ENCODE results near the gene FKBP15. TPM values are rescaled to one million over a fixed set of nuclear protein-coding genes. Genes with fewer than 3 reads are reported as not detected.

The FKBP15 gene
- total and polyA plus RNA-seq, 2 of the 8 experiments (the other 6 are each of a cell fraction or from before 2014, with no cell fraction given) = 9.9 to 13.8 TPM

DNA sequence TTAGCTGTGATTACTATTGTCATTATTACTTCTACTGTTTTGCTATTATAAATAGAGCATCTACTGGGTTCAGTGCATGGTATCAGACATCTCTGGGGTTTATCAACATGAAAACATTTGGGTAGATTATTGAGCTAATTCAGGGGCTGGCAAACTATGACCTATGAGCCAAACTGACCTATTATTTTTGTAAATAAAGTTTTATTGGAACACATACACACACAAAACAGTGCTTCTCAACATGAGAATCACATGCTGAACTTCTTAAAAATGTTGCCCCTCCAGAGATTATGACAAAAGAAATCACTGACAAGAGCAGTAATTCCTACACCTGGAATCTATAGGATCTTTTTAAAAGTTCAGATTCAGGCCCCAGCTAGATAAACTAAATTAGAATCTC, 39.9 kb downstream of the FKBP15 start:
- Histone ChIP-seq H3K36me3 (ENCODE audit: control insufficient read depth in 2 of 4, insufficient read depth in 4 of 4, low read length in 3 of 4) (peaks cover 2 to 49% (median 33%) of the 10 kb centered on the region in 4 experiments; a peak in 6 of 8 replicates), H4K91ac (replicated peaks; ENCODE audit: insufficient read length, low read length) (no peak overlapping the region), H3K23me2 (ENCODE audit: low read depth, low read length) (no peaks in the 10 kb centered on the region), H4K20me1 (replicated peaks in 1 of 2; ENCODE audit: control insufficient read depth in 1 of 2, insufficient read depth in 2 of 2, low read length in 2 of 2) (no peaks in the 10 kb centered on the region), H4K8ac (ENCODE audit: extremely low read depth, insufficient read depth, low read length) (no peak overlapping the region), H3K14ac (ENCODE audit: insufficient read length) (no peak overlapping the region), H3K79me1 (ENCODE audit: low read depth, low read length) (no peaks in the 10 kb centered on the region), H2BK5ac (ENCODE audit: low read depth, low read length) (no peak overlapping the region), H2BK12ac (ENCODE audit: low read depth, low read length) (no peak overlapping the region), H3K4me2 (ENCODE audit: insufficient read depth in 1 of 2, low read depth in 2 of 2, low read length in 2 of 2) (no peak overlapping the region), H4K5ac (ENCODE audit: insufficient read length, low read depth, low read length) (no peak overlapping the region), H3K27ac (ENCODE audit: low read depth, low read length) (no peak overlapping the region), H3K9me3 (ENCODE audit: insufficient read depth in 2 of 2, low read depth in 1 of 2, low read length in 1 of 2) (no peaks in the 10 kb centered on the region), H2BK15ac (ENCODE audit: low read length) (no peak overlapping the region), H3K4me1 (replicated peaks in 1 of 4; ENCODE audit: control insufficient read depth in 3 of 4, insufficient read depth in 4 of 4, low read length in 3 of 4) (no peaks in the 10 kb centered on the region), H2BK120ac (replicated peaks; ENCODE audit: low read depth, low read length) (no peak overlapping the region), H2BK20ac (ENCODE audit: low read length) (no peak overlapping the region), H2AK5ac (ENCODE audit: low read depth, low read length) (no peak overlapping the region), H2AFZ (ENCODE audit: low read length) (no peak overlapping the region), H3K79me2 (ENCODE audit: control insufficient read depth in 1 of 2, insufficient read depth in 2 of 2, low read length in 2 of 2) (no peaks in the 10 kb centered on the region), H3K23ac (ENCODE audit: insufficient read length) (no peak overlapping the region), H3K4me3 (ENCODE audit: extremely low read depth in 1 of 4, insufficient read depth in 2 of 4, low read depth in 3 of 4, low read length in 4 of 4) (no peak overlapping the region), H3K27me3 (replicated peaks in 1 of 4; ENCODE audit: control insufficient read depth in 3 of 4, extremely low read depth in 1 of 4, insufficient read depth in 3 of 4, low read length in 3 of 4) (no peaks in the 10 kb centered on the region), H3K4ac (replicated peaks; ENCODE audit: insufficient read length, low read depth, low read length) (no peak overlapping the region), H3K9ac (replicated peaks in 1 of 4; ENCODE audit: extremely low read depth in 1 of 4, low read depth in 3 of 4, low read length in 3 of 4) (no peak overlapping the region), H3K56ac (replicated peaks; ENCODE audit: insufficient read length, low read depth, low read length) (no peak overlapping the region), H3K18ac (ENCODE audit: extremely low read depth, low read length) (no peak overlapping the region)
- FAIRE-seq (no peak), DNase-seq (ENCODE audit: low read depth in 1 of 2, low spot score in 2 of 2) (no peak)
- ChIA-PET POLR2A (ENCODE audit: partially characterized antibody) (no interaction called here), CTCF (ENCODE audit: partially characterized antibody) (interaction anchor here (0.6 to 1.2 kb wide), 2 partner anchors 19 to 72 kb away, joined by 3 to 5 read pairs; no protein-coding TSS in a partner anchor)
- TF ChIP-seq TAF7 (optimal IDR thresholded peaks at IDR 0.05; ENCODE audit: borderline replicate concordance, low read depth, low read length) (no peak), FOSL1 (IDR thresholded peaks at IDR 0.05; ENCODE audit: insufficient read depth, low read depth, low read length) (no peak), POU5F1 (IDR thresholded peaks at IDR 0.05; ENCODE audit: low read depth, low read length) (no peak), EZH2 (IDR thresholded peaks at IDR 0.05; ENCODE audit: low read depth, low read length, severe bottlenecking) (no peak), POLR2AphosphoS5 (IDR thresholded peaks at IDR 0.05; ENCODE audit: low read depth, low read length) (no peak), BRCA1 (IDR thresholded peaks at IDR 0.05; ENCODE audit: low read depth, low read length) (no peak), ZNF274 (IDR thresholded peaks at IDR 0.05; ENCODE audit: borderline replicate concordance, extremely low read depth, low read length) (no peak), HDAC2 (IDR thresholded peaks at IDR 0.05; ENCODE audit: borderline replicate concordance in 1 of 2, low read depth in 2 of 2, low read length in 2 of 2) (no peak), JUN (IDR thresholded peaks at IDR 0.05; ENCODE audit: low read depth, low read length) (no peak), CTBP2 (IDR thresholded peaks at IDR 0.05; ENCODE audit: borderline replicate concordance, insufficient read depth, insufficient read length, low read length) (no peak), NANOG (IDR thresholded peaks at IDR 0.05; ENCODE audit: insufficient read depth, low read depth, low read length, poor library complexity, severe bottlenecking) (no peak), SUZ12 (IDR thresholded peaks at IDR 0.05; ENCODE audit: low read length) (no peak), SIN3A (conservative IDR thresholded peaks at IDR 0.05 in 1 of 2, IDR thresholded peaks at IDR 0.05 in 1 of 2; ENCODE audit: low read depth in 1 of 2, low read length in 2 of 2) (no peak)
- TF ChIP-seq, protein P1, sequence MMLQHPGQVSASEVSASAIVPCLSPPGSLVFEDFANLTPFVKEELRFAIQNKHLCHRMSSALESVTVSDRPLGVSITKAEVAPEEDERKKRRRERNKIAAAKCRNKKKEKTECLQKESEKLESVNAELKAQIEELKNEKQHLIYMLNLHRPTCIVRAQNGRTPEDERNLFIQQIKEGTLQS (IDR thresholded peaks at IDR 0.05; ENCODE audit: insufficient read depth, low read depth, low read length) = no peak

Measured in H1 (cell line).